Karpas-422 (cell line): ENCODE measurements around the gene NSF. TPM values are rescaled to one million over a fixed set of nuclear protein-coding genes. Genes with fewer than 3 reads are reported as not detected.
"Not testable (repeated sequence)": the region's sequence is repeated elsewhere in the genome, so short reads cannot be mapped to it uniquely, and the experiment has no call there.

ENCODE experiments used
- DNase-seq: peaks from one replicate; pipeline ENCODE4 v3.0.0-alpha.2; 2015
- H2AFZ ChIP-seq: fragments of 200-600 bp; sonication (generic); 2 replicates; pipeline ENCODE4 v1.6.1; 2014; ENCODE audit warnings: antibody characterized with exemption, low read length, mixed read lengths
- H3K27ac ChIP-seq: fragments of 200-600 bp; sonication (generic); 2 replicates; pipeline ENCODE4 v1.5.1; 2014; ENCODE audit warnings: mild to moderate bottlenecking, low read length, moderate library complexity
- H3K27me3 ChIP-seq: fragments of 200-600 bp; sonication (generic); 2 replicates; pipeline ENCODE4 v1.6.1; 2014; ENCODE audit warnings: low read length, mixed read lengths
- H3K36me3 ChIP-seq: fragments of 200-600 bp; sonication (generic); 2 replicates; pipeline ENCODE4 v1.6.1; 2014; ENCODE audit warnings: low read length, mixed read lengths; ENCODE audit not compliant: insufficient read depth
- H3K4me1 ChIP-seq: fragments of 200-600 bp; sonication (generic); 2 replicates; pipeline ENCODE4 v1.6.1; 2014; ENCODE audit warnings: mild to moderate bottlenecking, low read length, mixed read lengths
- H3K4me2 ChIP-seq: fragments of 200-600 bp; sonication (generic); 2 replicates; pipeline ENCODE4 v1.6.1; 2014; ENCODE audit warnings: low read length, low read depth, mild to moderate bottlenecking; ENCODE audit not compliant: poor library complexity, severe bottlenecking
- H3K4me3 ChIP-seq: fragments of 200-600 bp; sonication (generic); 2 replicates; pipeline ENCODE4 v1.5.1; 2014; ENCODE audit warnings: mild to moderate bottlenecking, antibody characterized with exemption, low read length, mixed read lengths
- H3K79me2 ChIP-seq: fragments of 200-600 bp; sonication (generic); 2 replicates; pipeline ENCODE4 v1.6.1; 2014; ENCODE audit warnings: mild to moderate bottlenecking, low read length, mixed read lengths
- H3K9ac ChIP-seq: fragments of 200-600 bp; sonication (generic); 2 replicates; pipeline ENCODE4 v1.6.0; 2014; ENCODE audit warnings: low read length
- H3K9me2 ChIP-seq: fragments of 200-600 bp; sonication (generic), shearing (Covaris generic); replicated peaks from 2 replicates; pipeline ENCODE4 v1.6.0; 2014; ENCODE audit warnings: mild to moderate bottlenecking, low read length, moderate library complexity; ENCODE audit not compliant: insufficient read depth
- H3K9me3 ChIP-seq: fragments of 300-700, 200-600 bp; sonication (generic); 2 replicates; pipeline ENCODE4 v1.6.1; 2014; ENCODE audit warnings: low read length, mixed read lengths
- H4K20me1 ChIP-seq: fragments of 200-600 bp; sonication (generic); 2 replicates; pipeline ENCODE4 v1.6.1; 2014; ENCODE audit warnings: mild to moderate bottlenecking, antibody characterized with exemption, low read length, low read depth; ENCODE audit not compliant: insufficient read depth
- total RNA-seq: library from RNA; depleted of rRNA; stranded (reverse); fragments of >200 nt; shearing (Covaris generic); gene quantifications from 2 replicates; pipeline ENCODE4 v1.2.3, GENCODE V29; 2014; ENCODE audit warnings: low replicate concordance

Gene NSF
- total RNA-seq, 1 experiment from 2014 or later: 31.8 TPM

DNA sequence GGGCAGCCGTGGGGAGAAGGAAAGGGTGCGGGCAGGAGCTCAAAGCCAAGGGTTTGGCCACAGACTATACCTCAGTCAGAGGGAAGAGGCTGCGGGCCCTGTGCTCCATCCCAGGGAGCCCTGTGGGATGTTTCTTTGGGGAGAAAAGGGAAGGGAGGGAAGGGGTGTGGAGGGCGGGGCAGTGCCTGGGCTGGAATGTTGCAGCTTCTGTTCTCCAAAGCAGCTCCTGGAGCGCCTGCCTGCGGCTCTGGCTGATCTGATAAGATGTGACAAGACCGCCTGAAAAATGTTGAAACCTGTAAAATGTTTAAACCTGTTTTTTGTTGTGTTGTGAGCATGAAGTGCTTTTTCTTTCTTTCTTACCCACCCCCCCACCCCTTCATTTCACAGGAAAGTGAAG lies 195.2 kb downstream of the NSF start:
- no peak overlapping the region for H3K4me2 ChIP-seq
- H3K36me3 ChIP-seq: no peaks in the 10 kb centered on the region
- no peak for DNase-seq
- no peaks in the 10 kb centered on the region for H3K9me3 ChIP-seq
- H4K20me1 ChIP-seq: no peaks in the 10 kb centered on the region
- no peak overlapping the region for H3K27ac ChIP-seq
- no peaks in the 10 kb centered on the region for H3K4me1 ChIP-seq
- no peak overlapping the region for H3K9ac ChIP-seq
- H3K79me2 ChIP-seq: no peaks in the 10 kb centered on the region
- no peaks in the 10 kb centered on the region for H3K27me3 ChIP-seq
- no peak overlapping the region for H3K4me3 ChIP-seq
- no peaks in the 10 kb centered on the region for H3K9me2 ChIP-seq
- H2AFZ ChIP-seq: no peak overlapping the region

DNA sequence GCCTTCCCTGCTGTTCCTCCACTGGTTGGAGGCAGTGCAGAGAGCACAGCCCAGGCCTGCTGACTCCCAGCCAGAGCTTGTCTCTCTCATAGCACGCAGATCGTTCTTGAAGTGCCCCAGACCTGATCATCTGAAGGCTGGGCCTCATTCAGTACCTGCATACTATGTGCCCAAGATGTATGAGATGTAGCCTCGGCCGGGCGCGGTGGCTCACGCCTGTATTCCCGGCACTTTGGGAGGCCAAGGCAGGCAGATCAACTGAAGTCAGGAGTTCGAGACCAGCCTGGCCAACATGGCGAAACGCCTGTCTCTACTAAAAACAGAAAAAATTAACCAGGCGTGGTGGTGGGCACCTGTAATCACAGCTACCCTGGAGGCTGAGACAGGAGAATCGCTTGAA lies 197.0 kb downstream of the NSF start:
- Histone ChIP-seq H3K79me2 (no peaks in the 10 kb centered on the region), H2AFZ (no peak overlapping the region), H3K27me3 (no peaks in the 10 kb centered on the region), H4K20me1 (no peaks in the 10 kb centered on the region), H3K4me1 (no peaks in the 10 kb centered on the region), H3K9ac (no peak overlapping the region), H3K4me3 (no peak overlapping the region), H3K9me3 (no peaks in the 10 kb centered on the region), H3K4me2 (no peak overlapping the region), H3K27ac (no peak overlapping the region), H3K9me2 (no peaks in the 10 kb centered on the region), H3K36me3 (no peaks in the 10 kb centered on the region)
- DNase-seq: no peak

DNA sequence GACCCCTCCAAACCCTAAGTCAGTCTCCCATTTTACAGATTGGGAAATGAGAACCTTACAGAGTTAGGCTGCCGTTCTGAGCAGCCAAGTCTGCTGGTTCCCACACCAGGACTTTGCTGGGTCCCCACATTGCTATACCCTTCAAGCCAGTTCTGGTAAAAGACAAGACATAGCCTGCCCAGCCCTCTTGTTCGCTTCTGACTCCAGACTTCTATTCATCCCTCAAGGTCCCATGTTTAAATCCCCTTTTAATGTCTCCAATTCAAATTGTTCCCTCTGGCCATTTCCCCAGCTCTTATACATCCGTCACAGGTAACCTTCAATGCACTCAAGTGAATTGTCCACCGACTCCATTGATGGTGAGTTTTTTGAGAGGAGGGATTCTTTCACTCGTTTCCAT lies 197.8 kb downstream of the NSF start:
- H3K4me3 ChIP-seq: no peak overlapping the region
- no peaks in the 10 kb centered on the region for H3K9me3 ChIP-seq
- no peak overlapping the region for H3K27ac ChIP-seq
- H3K79me2 ChIP-seq: no peaks in the 10 kb centered on the region
- H3K9me2 ChIP-seq: no peaks in the 10 kb centered on the region
- H4K20me1 ChIP-seq: no peaks in the 10 kb centered on the region
- no peak for DNase-seq
- no peaks in the 10 kb centered on the region for H3K27me3 ChIP-seq
- H3K36me3 ChIP-seq: no peaks in the 10 kb centered on the region
- no peak overlapping the region for H3K4me2 ChIP-seq
- H2AFZ ChIP-seq: no peak overlapping the region
- H3K4me1 ChIP-seq: no peaks in the 10 kb centered on the region
- no peak overlapping the region for H3K9ac ChIP-seq

DNA sequence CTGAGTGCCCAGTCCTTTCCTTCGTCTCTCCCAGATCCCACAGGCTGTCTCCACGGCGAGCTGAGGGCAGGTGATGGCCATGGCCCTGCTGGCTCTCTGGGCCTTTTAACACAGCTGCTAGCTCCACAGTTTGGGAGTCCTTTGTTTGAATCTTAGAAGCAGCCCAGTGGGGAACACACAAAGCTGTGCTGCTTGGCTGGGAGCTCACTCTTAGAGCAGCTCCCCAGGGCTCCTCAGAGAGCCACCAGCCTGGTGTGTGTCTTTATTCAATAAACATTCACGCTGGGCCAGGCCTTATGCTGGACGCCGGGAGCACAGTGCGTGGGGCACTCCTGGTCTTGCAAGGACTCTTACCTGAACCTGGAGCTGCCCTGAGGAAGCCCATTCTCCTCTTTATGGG lies 198.3 kb downstream of the NSF start:
- Histone ChIP-seq H4K20me1 (no peaks in the 10 kb centered on the region), H3K4me1 (no peaks in the 10 kb centered on the region), H3K9me3 (no peaks in the 10 kb centered on the region), H3K4me2 (no peak overlapping the region), H2AFZ (no peak overlapping the region), H3K9me2 (no peaks in the 10 kb centered on the region), H3K9ac (no peak overlapping the region), H3K27ac (no peak overlapping the region), H3K27me3 (no peaks in the 10 kb centered on the region), H3K79me2 (no peaks in the 10 kb centered on the region), H3K4me3 (no peak overlapping the region), H3K36me3 (no peaks in the 10 kb centered on the region)
- DNase-seq: no peak

DNA sequence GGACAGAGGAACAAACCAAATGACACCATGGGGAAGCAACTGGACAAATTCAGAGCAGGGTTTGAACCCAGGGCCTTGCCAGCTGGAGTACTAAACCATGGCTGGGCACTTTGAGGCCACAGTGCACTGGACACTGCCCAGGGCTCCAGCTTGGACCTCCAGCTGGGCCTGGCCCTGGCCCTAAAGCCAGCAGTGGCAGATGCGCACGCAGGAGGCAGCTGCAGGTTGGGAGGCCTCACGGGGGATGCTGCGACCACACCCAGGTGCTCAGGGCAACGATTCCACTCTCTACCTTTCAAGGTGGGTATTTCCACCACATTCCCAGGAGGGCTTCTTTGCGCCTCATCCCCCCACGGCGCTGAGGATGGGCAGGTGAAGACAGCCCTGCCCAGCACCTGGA lies 199.1 kb downstream of the NSF start:
- DNase-seq: no peak
- no peaks in the 10 kb centered on the region for H3K79me2 ChIP-seq
- H3K9me2 ChIP-seq: no peaks in the 10 kb centered on the region
- H3K27me3 ChIP-seq: no peaks in the 10 kb centered on the region
- no peak overlapping the region for H2AFZ ChIP-seq
- no peak overlapping the region for H3K27ac ChIP-seq
- H3K4me3 ChIP-seq: no peak overlapping the region
- H3K36me3 ChIP-seq: no peaks in the 10 kb centered on the region
- no peak overlapping the region for H3K9ac ChIP-seq
- no peaks in the 10 kb centered on the region for H3K4me1 ChIP-seq
- H3K4me2 ChIP-seq: no peak overlapping the region
- no peaks in the 10 kb centered on the region for H4K20me1 ChIP-seq
- no peaks in the 10 kb centered on the region for H3K9me3 ChIP-seq

DNA sequence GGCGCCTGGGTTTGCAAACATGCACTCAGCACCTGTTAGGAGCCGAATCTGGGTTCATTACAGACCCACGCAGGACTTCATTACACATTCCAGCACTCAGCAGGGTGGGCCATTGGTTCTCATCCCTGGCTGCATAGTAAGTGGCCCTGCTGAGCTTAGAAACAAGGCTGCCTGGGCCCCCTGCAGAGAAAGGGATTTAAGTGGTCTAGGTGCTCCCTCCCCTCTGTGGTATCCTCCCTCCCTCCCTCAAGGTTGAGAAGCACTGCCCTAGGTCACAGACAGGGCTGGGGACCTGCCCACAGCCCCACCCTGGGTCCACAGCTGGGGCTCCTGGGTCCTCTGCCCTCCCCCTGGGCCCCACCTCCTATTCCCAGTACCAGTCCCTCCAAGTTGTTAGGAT lies 199.7 kb downstream of the NSF start:
- H3K4me2 ChIP-seq: no peak overlapping the region
- H3K27me3 ChIP-seq: no peaks in the 10 kb centered on the region
- H3K9me3 ChIP-seq: no peaks in the 10 kb centered on the region
- H3K9me2 ChIP-seq: no peaks in the 10 kb centered on the region
- no peaks in the 10 kb centered on the region for H4K20me1 ChIP-seq
- no peak overlapping the region for H3K4me3 ChIP-seq
- no peaks in the 10 kb centered on the region for H3K36me3 ChIP-seq
- no peaks in the 10 kb centered on the region for H3K79me2 ChIP-seq
- no peaks in the 10 kb centered on the region for H3K4me1 ChIP-seq
- DNase-seq: no peak
- H3K27ac ChIP-seq: no peak overlapping the region
- no peak overlapping the region for H2AFZ ChIP-seq
- no peak overlapping the region for H3K9ac ChIP-seq

DNA sequence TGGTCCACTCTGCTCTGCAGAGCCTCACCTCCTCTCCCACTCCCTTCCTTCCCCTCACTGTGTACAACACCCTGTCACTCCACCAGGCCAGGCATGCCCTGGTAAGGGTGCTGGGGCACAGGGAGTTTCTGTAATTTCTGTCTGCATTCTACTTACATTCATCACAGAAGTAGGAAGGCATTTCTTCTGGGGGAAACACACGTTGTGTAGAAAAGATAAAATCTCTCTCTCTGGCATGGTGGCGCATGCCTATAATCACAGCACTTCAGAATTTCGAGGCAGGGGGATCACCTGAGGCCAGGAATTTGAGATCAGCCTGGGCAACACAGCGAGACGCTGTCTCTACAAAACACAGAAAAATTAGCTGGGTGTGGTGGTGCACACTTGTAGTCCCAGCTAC lies 201.1 kb downstream of the NSF start:
- Histone ChIP-seq H2AFZ (no peak overlapping the region), H3K27ac (no peak overlapping the region), H3K9me3 (no peaks in the 10 kb centered on the region), H3K9ac (no peak overlapping the region), H3K36me3 (no peaks in the 10 kb centered on the region), H3K9me2 (no peaks in the 10 kb centered on the region), H3K27me3 (no peaks in the 10 kb centered on the region), H3K4me1 (no peaks in the 10 kb centered on the region), H4K20me1 (no peaks in the 10 kb centered on the region), H3K4me2 (no peak overlapping the region), H3K4me3 (no peak overlapping the region), H3K79me2 (no peaks in the 10 kb centered on the region)
- no peak for DNase-seq

DNA sequence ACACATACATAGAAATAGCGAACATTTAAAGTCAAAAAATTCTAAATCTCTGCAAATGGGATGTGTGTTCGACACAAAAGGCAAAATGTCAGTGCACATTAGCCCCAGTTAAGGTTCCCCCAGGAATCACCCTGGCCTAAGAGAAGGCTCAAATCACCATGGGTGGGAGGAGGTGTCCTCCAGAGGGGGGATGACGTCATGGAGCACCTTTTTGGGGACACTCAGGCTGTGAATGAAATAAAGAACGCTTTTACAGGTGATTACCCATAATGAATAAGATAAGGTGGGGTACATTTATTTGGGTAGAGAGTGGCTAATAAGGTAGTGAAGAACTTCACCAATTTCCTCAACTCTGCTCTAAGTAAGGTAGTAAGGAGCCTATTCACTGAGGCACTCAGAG lies 201.6 kb downstream of the NSF start:
- Histone ChIP-seq H3K27me3 (no peaks in the 10 kb centered on the region), H3K9ac (no peak overlapping the region), H3K9me2 (no peaks in the 10 kb centered on the region), H3K9me3 (no peaks in the 10 kb centered on the region), H3K4me2 (no peak overlapping the region), H3K36me3 (no peaks in the 10 kb centered on the region), H3K79me2 (no peaks in the 10 kb centered on the region), H3K27ac (no peak overlapping the region), H4K20me1 (no peaks in the 10 kb centered on the region), H3K4me1 (no peaks in the 10 kb centered on the region), H3K4me3 (no peak overlapping the region), H2AFZ (no peak overlapping the region)
- no peak for DNase-seq

DNA sequence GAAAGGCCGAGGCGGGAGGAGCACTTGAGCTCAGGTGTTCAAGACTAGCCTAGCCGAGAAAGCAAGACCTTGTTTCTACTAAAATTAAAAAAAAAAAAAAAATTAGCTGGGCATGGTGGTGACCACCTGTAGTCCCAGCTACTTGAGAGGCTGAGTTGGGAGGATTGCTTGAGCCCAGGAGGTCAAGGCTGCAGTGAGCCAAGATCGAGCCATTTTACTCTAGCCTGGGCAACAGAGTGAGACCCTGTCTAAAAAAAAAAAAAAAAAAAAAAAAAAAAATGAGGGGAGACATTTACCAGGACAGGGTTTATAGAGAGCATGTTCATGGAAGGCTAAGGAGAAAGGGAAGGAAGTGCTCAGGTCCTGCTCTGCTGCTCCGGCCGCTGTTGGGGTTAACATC lies 202.6 kb downstream of the NSF start:
- H3K36me3 ChIP-seq, H3K27me3 ChIP-seq, DNase-seq, H3K4me1 ChIP-seq, H4K20me1 ChIP-seq, H3K79me2 ChIP-seq, H3K27ac ChIP-seq, H2AFZ ChIP-seq, H3K9me3 ChIP-seq, H3K9ac ChIP-seq, H3K9me2 ChIP-seq, H3K4me2 ChIP-seq, H3K4me3 ChIP-seq: not testable (repeated sequence)
